ENCODE data around the gene F5. TPM values are rescaled to one million over a fixed set of nuclear protein-coding genes. Genes with fewer than 3 reads are reported as not detected.

The F5 gene
- total RNA-seq, 1 donor from 2014 or later = 174 TPM

DNA sequence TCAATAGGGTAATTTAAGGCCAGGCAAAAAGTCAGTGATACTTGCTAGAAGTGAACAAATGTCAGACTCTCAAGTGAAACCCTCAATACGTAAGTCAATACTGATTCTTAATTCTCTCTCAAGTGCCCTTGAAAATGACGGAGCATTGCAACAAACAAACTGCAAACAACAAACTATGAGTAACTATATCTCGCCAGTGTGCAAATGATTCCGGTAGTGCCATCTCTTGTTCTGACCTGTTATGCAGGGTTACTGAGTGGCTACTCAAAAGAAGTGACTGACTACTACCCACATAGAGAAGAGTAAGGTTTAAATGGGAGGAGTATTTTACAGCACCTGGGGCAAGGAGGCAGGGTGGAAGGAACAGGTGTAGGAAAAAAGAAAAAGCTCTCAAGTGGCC is 102.2 kb downstream of the F5 start:
- ATAC-seq (no peak), DNase-seq (ENCODE audit: low spot score) (no peak)

- peak; percentile 67 for DNase-seq (ENCODE audit: low spot score)
- peak; percentile 34 for ATAC-seq
These were observed 102.7 kb downstream of the F5 start for GRCh38 chr1:169483500-169483966.

DNA sequence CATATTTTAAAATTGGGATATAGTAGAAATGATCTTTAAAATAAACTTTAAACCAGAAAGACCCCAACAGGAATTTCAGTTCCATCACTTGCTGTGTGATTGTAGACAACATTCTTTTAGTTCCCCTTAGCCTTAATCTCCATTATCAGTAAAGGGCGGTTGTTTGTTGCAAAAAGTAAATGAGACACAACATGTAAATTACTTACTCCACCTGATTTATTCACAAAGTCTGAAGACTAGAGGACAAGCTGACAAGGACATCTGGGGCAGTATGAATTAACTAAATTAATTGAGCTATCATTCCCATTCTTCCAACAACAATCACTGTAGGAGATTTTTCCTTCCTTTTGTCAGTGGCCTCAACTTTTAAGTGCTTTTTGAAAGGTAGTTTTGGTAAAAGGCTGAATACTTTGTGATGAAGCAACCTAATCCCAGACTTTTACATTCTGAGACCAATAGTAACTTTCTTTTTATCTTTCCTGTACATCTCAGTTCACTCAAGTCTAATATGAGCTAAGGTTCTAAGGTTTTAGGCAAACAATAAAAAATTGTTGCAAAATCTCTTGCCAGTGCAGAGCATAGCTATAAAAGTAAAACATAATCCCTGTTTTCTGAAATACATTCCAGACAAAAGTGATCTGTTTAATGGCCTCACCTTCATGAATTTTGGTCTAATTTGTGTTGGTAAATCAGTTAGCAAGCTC is 106.8 kb downstream of the F5 start:
- ATAC-seq = no peak
- DNase-seq (ENCODE audit: low spot score) = no peak

DNA sequence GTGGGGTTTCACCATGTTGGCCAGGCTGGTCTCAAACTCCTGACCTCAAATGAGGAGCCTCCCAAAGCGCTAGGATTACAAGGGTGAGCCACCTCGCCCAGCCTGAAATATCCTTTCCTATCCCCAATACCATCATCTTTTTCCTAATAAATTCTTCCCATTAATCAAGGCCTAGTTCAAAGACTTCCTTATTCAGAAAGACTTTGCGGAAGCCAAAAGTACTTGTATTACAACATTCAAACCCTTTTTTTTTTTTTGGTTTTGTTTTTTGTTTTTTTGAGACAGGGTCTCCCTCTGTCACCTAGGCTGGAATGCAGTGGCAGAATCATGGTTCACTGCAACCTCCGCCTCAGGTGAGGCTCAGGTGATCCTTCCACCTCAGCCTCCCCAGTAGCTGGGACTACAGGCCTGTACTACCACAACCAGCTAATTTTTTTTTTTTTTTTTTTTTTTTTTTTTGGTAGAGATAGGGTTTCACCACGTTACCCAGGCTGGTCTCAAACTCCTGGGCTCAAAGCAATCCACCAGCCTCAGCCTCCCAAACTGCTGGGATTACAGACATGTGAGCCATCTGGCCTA is 108.1 kb downstream of the F5 start:
- ATAC-seq (no peak), DNase-seq (ENCODE audit: low spot score) (no peak)

DNA sequence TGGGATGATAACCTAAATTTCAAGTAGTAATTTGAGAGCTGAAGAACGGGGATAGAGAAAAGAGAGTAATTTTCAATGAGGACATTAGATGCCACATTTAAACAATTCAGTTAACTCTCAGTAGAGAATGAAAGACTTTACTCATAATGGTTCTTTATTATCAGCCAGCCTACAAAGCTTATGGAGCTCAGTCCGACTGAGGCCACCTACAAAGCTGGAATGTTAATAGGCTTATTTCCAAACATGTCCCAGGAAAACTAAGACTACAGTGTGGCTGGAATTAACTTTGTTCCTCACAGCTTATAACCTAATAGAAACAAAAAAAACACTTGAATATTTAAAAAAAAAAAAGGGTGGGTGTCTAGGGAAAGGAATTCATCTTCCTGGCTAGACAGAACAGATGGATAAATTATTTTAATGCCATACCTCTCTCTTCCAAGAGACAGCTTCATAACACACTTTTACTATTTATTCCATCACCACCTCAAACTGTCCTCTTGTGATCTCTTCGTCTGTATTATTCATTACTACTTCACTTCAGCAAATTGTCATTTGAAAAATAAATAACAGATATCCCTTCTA is 110.4 kb downstream of the F5 start:
- no peak for DNase-seq (ENCODE audit: low spot score)
- no peak for ATAC-seq

DNA sequence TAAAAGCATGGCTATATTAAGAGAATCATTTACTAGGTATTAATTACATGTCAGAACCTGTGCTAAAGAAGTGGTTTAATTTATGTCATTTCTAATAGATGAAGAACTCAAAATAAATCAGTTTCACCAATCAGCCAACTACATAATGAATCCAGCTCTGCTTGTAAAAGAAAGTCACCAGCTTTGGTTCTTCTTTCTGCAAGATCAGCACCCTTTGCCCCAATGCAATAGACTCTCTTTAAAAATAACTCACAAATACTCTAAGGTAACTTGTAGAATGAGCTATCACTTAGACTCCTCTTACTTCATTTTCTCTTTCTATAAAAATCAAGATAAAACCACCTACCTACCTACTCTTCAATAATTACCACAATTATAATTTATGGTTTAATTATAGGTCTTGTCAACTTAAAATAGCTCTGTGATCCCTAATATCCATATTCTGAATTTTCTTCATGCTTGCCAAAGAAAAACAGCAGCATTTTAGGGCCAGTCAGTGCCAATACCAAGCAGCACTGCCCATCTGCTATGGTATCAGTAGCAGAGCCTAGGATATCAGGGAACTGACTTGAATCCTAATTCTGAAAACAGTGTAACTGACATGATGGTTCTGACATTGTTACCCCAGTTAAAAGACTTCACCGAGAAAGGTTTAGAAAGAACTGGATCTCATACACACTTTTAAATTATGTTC is 111.8 kb downstream of the F5 start:
- DNase-seq (ENCODE audit: low spot score) = no peak

DNA sequence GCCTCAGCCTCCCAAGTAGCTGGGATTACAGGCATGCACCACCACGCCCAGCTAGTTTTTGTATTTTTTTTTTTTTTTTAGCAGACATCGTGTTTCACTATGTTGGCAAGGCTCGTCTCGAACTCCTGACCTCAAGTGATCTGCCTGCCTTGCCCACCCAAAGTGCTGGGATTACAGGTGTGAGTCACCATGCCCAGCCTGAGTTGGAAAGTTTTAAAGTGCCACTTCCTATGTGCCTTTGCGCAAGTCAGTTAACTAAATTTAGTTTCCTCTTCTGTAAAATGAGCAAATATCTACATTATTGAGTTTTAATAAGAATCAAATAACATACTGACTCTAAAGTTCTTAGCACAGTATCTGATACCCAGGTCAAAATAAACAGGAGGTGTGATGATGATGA is 112.9 kb downstream of the F5 start:
- DNase-seq (ENCODE audit: low spot score) (no peak), ATAC-seq (no peak)

More for the DNA sequence above, 111.8 kb downstream of the F5 start:
- ATAC-seq = no peak

GRCh38 chr1:169472738-169473137 is 113.5 kb downstream of the F5 start:
- no peak for DNase-seq (ENCODE audit: low spot score)
- no peak for ATAC-seq

DNA sequence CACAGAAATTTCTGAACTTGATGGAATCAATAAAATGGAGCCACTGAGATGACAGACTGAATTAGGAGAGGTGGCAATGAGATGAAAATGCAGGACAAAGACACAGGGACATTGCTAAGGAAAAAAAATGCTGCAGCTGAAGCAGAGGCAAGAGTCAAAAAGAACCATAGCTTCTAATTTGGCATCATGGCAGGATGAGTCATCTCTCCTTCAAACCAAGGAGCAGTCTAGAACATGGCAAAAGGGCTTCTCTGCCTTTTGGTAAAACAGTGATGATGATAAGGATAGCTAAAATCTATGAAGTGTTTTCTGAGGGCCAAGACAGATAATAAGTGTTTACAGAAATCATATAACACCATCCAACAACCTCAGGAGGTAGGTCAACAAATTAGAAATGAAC is 117.3 kb downstream of the F5 start:
- ATAC-seq (no peak), DNase-seq (ENCODE audit: low spot score) (no peak)

DNA sequence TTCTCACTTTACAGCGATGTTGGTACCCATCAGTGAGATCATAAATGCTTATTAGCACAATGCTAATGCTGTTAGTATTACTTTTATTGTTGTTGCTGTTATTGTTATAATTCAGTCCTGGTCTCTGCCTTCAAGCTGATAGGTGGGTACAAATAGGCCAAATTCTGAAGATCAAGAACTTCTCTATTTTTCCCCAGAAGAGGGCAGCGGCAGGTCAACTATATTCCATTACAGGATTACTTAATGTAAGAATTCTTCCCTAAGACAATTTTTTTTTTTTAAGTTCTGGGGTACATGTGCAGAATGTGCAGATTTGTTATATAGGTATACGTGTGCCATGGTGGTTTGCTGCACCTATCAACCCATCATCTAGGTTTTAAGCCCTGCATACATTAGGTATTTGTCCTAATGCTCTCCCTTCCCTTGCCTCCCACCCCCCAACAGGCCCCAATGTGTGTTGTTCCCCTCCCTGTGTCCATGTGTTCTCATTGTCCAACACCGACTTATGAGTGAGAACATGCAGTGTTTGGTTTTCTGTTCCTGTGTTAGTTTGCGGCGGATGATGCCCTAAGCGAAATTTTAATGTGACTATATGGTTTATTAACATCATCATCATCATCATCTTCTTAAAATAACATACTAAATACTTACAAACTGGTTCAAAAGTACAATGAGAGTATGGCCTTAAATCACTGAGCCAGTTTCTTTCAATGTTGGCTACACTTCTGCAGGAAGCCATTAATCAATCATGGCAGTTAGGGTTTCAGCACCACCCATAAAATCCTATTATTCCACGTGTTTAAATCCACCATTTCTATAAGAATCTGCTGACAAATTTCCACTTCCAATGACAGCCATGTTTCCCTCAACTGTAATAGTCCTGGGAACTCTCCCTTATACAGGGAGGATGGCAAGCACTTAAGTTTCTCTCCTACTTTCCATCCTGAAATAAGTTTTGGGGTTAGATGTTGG is 119.7 kb downstream of the F5 start:
- no peak for DNase-seq (ENCODE audit: low spot score)
- peak; percentile 70 for ATAC-seq

- DNase-seq (ENCODE audit: low spot score) (no peak), ATAC-seq (no peak)
These were observed 121.0 kb downstream of the F5 start for GRCh38 chr1:169465281-169465680.

Other genes starting within 250 kb of the F5 start
- gene NME7, start 218.7 kb downstream of the F5 start, total RNA-seq = 4.9 TPM
- 7.0 TPM for gene BLZF1, start 218.3 kb downstream of the F5 start, total RNA-seq
- not detected for gene CCDC181, start 159.0 kb downstream of the F5 start, total RNA-seq
- gene SLC19A2, start 100.5 kb downstream of the F5 start, total RNA-seq = 9.1 TPM
- gene SELP, start 43.6 kb upstream of the F5 start, total RNA-seq = 0.78 TPM
- gene SELL, start 125.1 kb upstream of the F5 start, total RNA-seq = 1.9 TPM
- 0.93 TPM for gene SELE, start 147.6 kb upstream of the F5 start, total RNA-seq
- 2.0 TPM for gene METTL18, start 208.4 kb upstream of the F5 start, total RNA-seq

Measured in left lobe of liver (tissue), 2 donors.